ENCODE measurements around the gene CAMK2D. TPM values are rescaled to one million over a fixed set of nuclear protein-coding genes. Genes with fewer than 3 reads are reported as not detected.
"Not testable (repeated sequence)": the region's sequence is repeated elsewhere in the genome, so short reads cannot be mapped to it uniquely, and the experiment has no call there.

The CAMK2D gene
- total and polyA plus RNA-seq, 2 donors (not counting 1 experiment from before 2014, with no cell fraction given), result 120 to 262 TPM

DNA sequence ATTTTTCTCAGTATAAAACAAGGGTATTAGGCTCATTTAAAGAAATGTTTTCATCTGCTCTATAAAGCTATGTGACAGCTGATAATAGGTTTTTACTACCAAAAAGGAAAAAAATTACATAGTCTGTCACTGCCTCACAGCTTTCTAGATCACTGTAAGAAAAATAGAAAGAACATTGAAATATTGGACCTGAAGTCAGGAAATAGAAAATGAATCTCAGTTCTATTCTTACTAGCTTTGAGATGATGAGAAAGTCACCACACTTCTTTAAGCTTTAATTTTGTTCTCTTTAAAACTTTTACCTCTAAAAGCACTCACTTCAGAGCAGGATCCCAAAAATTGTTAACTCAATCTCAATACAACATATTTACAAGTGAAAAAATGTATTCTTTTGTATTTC, 45.3 kb upstream of the CAMK2D start:
- no peaks in the 10 kb centered on the region for H3K27me3 ChIP-seq (ENCODE audit: control insufficient read depth, insufficient read depth, low read length)
- H2AFZ ChIP-seq (ENCODE audit: low read length), result no peak overlapping the region
- DNase-seq (ENCODE audit: low read depth in 2 of 2), result no peak
- H3K27ac ChIP-seq (ENCODE audit: insufficient read depth, low read length), result no peak overlapping the region
- no peak overlapping the region for H3K9ac ChIP-seq (ENCODE audit: insufficient read depth, low read length)
- no peaks in the 10 kb centered on the region for H3K36me3 ChIP-seq (ENCODE audit: control insufficient read depth, insufficient read depth, low read length)
- H3K4me2 ChIP-seq (ENCODE audit: extremely low read depth, insufficient read depth, low read length), result no peak overlapping the region
- no peak overlapping the region for H3K4me3 ChIP-seq (replicated peaks in 1 of 4; ENCODE audit: control extremely low read depth in 1 of 4, insufficient read depth in 1 of 4, low read depth in 3 of 4, low read length in 4 of 4)
- TF ChIP-seq, protein P1, sequence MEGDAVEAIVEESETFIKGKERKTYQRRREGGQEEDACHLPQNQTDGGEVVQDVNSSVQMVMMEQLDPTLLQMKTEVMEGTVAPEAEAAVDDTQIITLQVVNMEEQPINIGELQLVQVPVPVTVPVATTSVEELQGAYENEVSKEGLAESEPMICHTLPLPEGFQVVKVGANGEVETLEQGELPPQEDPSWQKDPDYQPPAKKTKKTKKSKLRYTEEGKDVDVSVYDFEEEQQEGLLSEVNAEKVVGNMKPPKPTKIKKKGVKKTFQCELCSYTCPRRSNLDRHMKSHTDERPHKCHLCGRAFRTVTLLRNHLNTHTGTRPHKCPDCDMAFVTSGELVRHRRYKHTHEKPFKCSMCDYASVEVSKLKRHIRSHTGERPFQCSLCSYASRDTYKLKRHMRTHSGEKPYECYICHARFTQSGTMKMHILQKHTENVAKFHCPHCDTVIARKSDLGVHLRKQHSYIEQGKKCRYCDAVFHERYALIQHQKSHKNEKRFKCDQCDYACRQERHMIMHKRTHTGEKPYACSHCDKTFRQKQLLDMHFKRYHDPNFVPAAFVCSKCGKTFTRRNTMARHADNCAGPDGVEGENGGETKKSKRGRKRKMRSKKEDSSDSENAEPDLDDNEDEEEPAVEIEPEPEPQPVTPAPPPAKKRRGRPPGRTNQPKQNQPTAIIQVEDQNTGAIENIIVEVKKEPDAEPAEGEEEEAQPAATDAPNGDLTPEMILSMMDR (conservative IDR thresholded peaks at IDR 0.05 in 1 of 2, IDR thresholded peaks at IDR 0.05 in 1 of 2; ENCODE audit: low read depth in 1 of 2, low read length in 2 of 2), result no peak
- no peak for TF ChIP-seq EZH2 (IDR thresholded peaks at IDR 0.05; ENCODE audit: low read length, missing control alignments)
- H3K4me1 ChIP-seq (ENCODE audit: control insufficient read depth, extremely low read depth, insufficient read depth, low read length), result no peaks in the 10 kb centered on the region
- no peaks in the 10 kb centered on the region for H3K9me3 ChIP-seq (ENCODE audit: control insufficient read depth, insufficient read depth, low read depth, low read length)
- H3K79me2 ChIP-seq (ENCODE audit: control insufficient read depth, insufficient read depth, low read length), result no peaks in the 10 kb centered on the region
- H4K20me1 ChIP-seq (ENCODE audit: control insufficient read depth, extremely low read depth, insufficient read depth, low read length), result no peaks in the 10 kb centered on the region

DNA sequence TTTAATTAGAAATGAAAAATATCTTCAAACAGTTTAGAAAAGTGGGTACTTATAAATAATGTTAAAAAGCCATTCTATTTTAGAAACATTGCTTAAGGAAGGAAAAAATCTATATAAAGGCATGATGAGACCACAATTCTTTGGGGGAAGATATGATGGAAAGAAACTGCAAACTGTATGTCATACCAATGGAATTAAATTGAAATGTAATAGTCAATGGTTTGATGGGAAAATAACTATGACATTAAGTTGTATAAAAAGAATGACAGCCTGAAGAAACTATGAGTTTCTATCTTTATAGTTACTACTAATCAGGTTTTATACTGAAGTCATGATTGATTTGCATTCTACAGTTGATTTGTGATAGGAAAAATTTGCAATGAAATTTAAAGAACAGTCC, 40.3 kb upstream of the CAMK2D start:
- H3K27ac ChIP-seq (ENCODE audit: insufficient read depth, low read length), result no peak overlapping the region
- H3K79me2 ChIP-seq (ENCODE audit: control insufficient read depth, insufficient read depth, low read length), result no peaks in the 10 kb centered on the region
- H3K4me1 ChIP-seq (ENCODE audit: control insufficient read depth, extremely low read depth, insufficient read depth, low read length), result no peaks in the 10 kb centered on the region
- no peak for TF ChIP-seq EZH2 (IDR thresholded peaks at IDR 0.05; ENCODE audit: low read length, missing control alignments)
- TF ChIP-seq, protein P1 (conservative IDR thresholded peaks at IDR 0.05 in 1 of 2, IDR thresholded peaks at IDR 0.05 in 1 of 2; ENCODE audit: low read depth in 1 of 2, low read length in 2 of 2), result no peak
- H3K9me3 ChIP-seq (ENCODE audit: control insufficient read depth, insufficient read depth, low read depth, low read length), result no peaks in the 10 kb centered on the region
- no peak overlapping the region for H3K4me2 ChIP-seq (ENCODE audit: extremely low read depth, insufficient read depth, low read length)
- no peaks in the 10 kb centered on the region for H3K36me3 ChIP-seq (ENCODE audit: control insufficient read depth, insufficient read depth, low read length)
- no peaks in the 10 kb centered on the region for H3K27me3 ChIP-seq (ENCODE audit: control insufficient read depth, insufficient read depth, low read length)
- H2AFZ ChIP-seq (ENCODE audit: low read length), result no peak overlapping the region
- H3K4me3 ChIP-seq (replicated peaks in 1 of 4; ENCODE audit: control extremely low read depth in 1 of 4, insufficient read depth in 1 of 4, low read depth in 3 of 4, low read length in 4 of 4), result no peak overlapping the region
- no peaks in the 10 kb centered on the region for H4K20me1 ChIP-seq (ENCODE audit: control insufficient read depth, extremely low read depth, insufficient read depth, low read length)
- no peak overlapping the region for H3K9ac ChIP-seq (ENCODE audit: insufficient read depth, low read length)
- no peak for DNase-seq (ENCODE audit: low read depth in 2 of 2)

DNA sequence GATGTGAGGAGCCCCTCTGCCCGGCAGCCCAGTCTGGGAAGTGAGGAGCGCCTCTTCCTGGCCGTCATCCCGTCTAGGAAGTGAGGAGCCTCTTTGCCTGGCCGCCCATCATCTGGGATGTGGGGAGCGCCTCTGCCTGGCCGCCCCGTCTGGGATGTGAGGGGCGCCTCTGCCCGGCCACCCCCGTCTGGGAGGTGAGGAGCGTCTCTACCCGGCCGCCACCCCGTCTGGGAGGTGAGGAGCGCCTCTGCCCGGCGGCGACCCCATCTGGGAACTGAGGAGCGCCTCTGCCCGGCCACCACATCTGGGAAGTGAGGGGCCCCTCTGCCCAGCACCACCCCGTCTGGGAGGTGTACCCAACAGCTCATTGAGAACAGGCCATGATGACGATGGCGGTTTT, 34.8 kb upstream of the CAMK2D start:
- not testable (repeated sequence) for H4K20me1 ChIP-seq (ENCODE audit: control insufficient read depth, extremely low read depth, insufficient read depth, low read length); H3K27ac ChIP-seq (ENCODE audit: insufficient read depth, low read length); H2AFZ ChIP-seq (ENCODE audit: low read length); H3K9ac ChIP-seq (ENCODE audit: insufficient read depth, low read length); H3K9me3 ChIP-seq (ENCODE audit: control insufficient read depth, insufficient read depth, low read depth, low read length); H3K4me2 ChIP-seq (ENCODE audit: extremely low read depth, insufficient read depth, low read length); DNase-seq (ENCODE audit: low read depth in 2 of 2); H3K36me3 ChIP-seq (ENCODE audit: control insufficient read depth, insufficient read depth, low read length); H3K27me3 ChIP-seq (ENCODE audit: control insufficient read depth, insufficient read depth, low read length); H3K4me3 ChIP-seq (replicated peaks in 1 of 4; ENCODE audit: control extremely low read depth in 1 of 4, insufficient read depth in 1 of 4, low read depth in 3 of 4, low read length in 4 of 4); H3K79me2 ChIP-seq (ENCODE audit: control insufficient read depth, insufficient read depth, low read length); H3K4me1 ChIP-seq (ENCODE audit: control insufficient read depth, extremely low read depth, insufficient read depth, low read length)

All from fibroblast of lung (primary cell).